Measurements from ENCODE around the gene GPATCH8.

Gene GPATCH8

GRCh38 chr17:44464037-44464436 is 39.2 kb downstream of the GPATCH8 start:
- no peak for TF ChIP-seq CTCF (IDR thresholded peaks at IDR 0.05)

- TF ChIP-seq CTCF (IDR thresholded peaks at IDR 0.05) = no peak
These were observed 51.4 kb downstream of the GPATCH8 start for GRCh38 chr17:44451832-44452231.

- TF ChIP-seq CTCF (IDR thresholded peaks at IDR 0.05) = no peak
These were observed 52.1 kb downstream of the GPATCH8 start for GRCh38 chr17:44451016-44451627.

- no peak for TF ChIP-seq CTCF (IDR thresholded peaks at IDR 0.05)
These were observed 54.8 kb downstream of the GPATCH8 start for GRCh38 chr17:44448412-44448811.

GRCh38 chr17:44444735-44445105 is 58.5 kb downstream of the GPATCH8 start:
- no peak for TF ChIP-seq CTCF (IDR thresholded peaks at IDR 0.05)

- TF ChIP-seq CTCF (IDR thresholded peaks at IDR 0.05) = no peak
These were observed 60.4 kb downstream of the GPATCH8 start for GRCh38 chr17:44442806-44443205.

GRCh38 chr17:44439168-44439567 is 64.0 kb downstream of the GPATCH8 start:
- TF ChIP-seq CTCF (IDR thresholded peaks at IDR 0.05) = no peak

GRCh38 chr17:44438636-44439035 is 64.6 kb downstream of the GPATCH8 start:
- no peak for TF ChIP-seq CTCF (IDR thresholded peaks at IDR 0.05)

Measured in LNCAP (cell line).